Stimulated activated CD8-positive, alpha-beta memory T cell treated with anti-CD3 and anti-CD28 coated beads, Interleukin-15, amount 100 ng/mL, for 48 hours (primary cell): ENCODE measurements around the gene PTPRE.
"Not testable (repeated sequence)": the region's sequence is repeated elsewhere in the genome, so short reads cannot be mapped to it uniquely, and the experiment has no call there.

Experiments used
- DNase-seq, 2 donors: peaks; one replicate each; pipeline ENCODE4 v3.0.0-alpha.2; 2020; ENCODE audit warnings: low read depth in 2 of 2

The PTPRE gene

DNA sequence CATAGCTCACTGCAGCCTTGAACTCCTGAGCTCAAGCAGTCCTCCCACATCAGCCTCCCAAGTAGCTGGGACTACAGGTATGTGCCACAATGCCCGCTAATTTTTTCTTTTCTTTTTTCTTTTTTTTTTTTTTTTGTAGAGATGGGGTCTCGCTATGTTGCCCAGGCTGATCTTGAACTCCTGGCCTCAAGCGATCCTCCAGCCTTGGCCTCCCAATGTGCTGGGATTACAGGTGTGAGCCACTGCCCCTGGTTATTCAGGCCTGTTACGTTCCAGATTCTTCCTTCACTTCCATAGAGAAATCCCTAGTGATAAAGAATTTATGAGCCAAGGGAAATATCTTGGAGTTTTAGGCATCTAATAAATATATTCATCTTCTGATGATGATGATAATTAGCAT, 187.7 kb downstream of the PTPRE start:
- not testable (repeated sequence) for DNase-seq

DNA sequence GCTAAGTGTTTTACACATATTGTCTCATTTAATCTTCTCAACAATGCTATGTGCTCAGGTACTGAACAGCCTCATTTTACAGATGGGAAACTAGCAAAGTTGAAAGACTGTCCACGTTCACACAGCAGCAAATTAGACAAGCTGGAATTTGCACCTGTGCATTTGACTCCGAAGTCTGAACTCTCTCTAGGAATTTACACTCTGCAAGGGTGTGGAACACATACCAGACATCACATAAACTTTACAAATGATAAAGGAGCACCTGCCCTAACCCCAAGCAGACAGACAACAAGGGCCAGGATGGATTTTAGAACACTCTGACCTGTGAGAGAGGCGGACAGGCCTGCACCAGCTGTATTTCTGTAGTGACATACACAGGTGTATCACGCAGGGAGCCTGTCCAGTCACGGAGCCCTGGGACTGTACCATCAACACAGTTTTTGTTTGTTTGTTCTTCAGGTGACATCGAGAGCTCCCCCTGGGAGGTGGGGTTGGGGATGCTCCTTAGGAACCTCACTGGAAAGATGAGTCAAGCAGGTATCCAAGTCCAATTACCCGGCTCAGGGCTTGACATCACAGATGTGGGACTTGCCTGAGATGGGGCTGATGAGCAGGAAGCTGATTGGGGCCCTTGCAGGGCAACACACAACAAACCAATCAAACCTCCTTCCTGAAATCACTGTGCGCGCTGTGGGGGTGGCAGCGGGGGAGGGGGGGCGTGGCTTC, 188.3 kb downstream of the PTPRE start:
- DNase-seq, result no peak

DNA sequence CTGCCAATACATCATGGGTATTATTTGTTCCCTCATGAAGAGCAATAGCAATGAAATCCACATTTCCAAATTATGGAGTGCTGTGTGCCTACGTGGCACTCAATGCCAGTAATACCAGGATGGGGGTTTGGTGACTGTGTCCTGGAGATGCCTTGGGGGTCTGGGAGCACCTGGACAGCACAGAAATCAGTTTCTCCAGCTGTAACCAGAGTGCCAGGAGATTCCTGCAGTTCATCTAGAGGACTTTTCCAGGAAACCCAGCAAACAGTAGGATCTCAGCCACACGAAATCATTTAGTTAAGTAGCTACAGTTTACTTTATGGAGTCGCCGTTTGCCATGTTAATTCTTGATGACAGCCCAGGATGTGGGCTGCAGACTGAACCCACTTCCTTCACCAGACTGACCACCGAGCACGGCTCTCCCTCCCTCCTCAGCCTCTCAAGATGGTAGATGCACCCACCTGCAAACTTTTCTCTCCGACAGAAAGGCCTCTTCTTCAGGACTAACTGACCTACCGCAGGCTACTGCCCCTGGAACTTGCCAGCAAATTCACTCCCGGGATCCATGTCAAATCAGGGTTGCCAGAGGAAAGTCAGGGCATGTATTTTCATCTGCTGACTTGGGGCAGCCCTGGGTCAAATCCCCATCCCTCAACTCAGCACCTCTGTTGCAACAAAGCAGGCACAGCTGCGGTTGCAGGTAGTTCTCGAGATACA, 189.0 kb downstream of the PTPRE start:
- no peak for DNase-seq

DNA sequence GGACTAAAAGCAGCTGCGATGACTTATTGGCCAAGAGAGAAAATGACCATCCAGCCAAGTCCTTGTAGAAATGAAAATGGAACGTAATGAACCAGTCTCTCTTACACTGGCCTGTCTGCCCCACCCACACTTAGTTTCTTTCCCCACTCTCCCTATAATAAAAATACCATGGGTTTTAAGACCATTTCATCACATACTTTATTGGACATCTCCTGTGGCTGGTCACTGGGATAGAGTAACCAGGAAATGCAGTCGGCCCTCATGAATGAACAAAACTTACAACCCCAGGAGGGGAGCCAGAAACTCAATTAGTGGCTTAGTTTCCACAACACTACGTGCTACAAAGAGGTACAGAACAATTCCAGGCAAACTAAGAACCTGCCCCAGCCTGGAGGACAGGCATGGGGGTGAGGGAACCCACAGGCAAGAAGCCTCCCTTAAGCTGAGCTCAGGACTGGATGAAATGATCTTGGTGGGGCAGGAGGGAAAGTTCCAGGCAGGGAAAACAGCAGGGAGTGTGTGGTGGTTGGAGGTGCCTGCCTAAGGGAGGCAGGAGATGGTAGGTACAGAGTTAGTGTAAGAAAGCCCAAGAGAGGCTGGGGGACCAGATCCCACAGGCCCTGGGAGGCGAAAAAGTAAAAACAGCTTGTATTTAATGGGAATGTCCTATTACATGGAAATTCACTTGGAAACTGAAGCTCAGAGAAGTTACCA, 189.7 kb downstream of the PTPRE start:
- no peak for DNase-seq

DNA sequence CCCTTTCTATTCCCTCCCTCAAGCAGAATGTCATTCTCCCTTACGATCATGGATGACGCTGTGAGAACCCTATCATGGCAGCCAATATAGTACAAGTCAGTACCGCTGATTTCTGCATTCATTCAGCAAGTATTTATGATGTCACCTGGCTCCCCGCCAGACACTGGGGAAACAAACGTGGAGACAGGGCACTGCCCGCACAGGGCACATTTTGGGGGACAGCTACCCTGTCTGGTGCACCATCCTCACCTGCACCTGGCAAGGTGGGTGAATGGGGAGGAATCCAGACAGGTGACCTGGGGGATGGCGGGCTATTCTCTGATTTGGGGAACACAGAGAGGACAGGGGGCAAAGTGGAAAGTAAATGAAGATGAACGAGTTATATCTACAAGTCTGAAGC, 190.9 kb downstream of the PTPRE start:
- DNase-seq, result no peak

DNA sequence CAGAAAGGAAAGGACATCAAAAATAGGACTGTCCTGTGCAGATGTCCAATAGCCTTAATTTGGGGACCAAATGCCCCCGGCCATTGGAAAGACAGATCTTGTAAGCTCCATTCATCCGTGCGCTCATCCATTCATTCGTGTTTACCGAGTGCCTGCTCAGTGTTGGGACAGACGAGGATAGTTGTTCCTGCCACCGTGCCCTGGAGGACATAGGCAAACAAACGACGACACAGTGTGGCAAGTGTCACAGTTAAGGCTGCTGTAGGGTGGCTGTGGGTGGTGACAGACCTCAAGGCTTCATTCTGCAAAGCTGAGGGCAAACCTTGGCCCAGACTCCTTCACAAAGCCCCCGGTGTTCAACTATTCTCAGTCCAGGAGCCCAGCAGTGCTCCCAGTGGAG, 191.7 kb downstream of the PTPRE start:
- DNase-seq, result no peak

DNA sequence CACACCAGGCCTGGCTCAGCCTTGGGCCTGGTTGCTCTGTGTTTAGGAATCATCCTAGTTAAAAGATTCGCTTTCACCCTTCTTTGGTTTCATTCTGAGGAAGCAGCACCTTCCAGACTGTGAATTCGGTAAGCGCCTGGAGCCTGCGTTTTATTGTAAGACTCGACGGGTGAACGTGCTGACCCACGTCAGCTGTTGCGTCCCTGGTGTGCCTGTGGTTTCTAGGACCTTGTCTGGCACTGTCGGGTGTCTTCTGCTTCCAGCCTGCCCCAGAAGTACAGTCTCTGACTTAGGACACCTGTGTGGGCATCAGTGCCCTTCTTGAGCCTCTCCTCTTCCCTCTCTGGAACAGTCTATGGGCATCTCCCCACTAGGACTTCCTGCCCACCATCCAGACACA, 193.0 kb downstream of the PTPRE start:
- no peak for DNase-seq

DNA sequence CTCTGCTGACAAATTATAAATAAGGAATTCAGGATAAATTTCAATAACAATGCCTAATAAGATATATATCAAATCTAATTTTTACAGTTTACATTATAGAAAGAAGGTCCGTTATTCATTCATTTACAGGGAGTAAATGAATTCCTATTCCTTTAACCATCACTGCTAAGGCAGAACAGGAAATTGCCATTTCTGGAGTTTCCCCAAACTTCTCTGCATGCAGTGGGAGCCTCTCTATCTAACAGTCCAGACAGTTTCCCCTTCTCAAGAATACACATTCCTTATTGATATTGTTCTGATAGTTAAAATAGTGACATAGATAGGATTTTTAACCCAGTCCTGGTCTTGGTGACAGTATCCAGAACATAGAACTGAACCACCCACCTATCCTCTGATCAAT, 195.0 kb downstream of the PTPRE start:
- no peak for DNase-seq

DNA sequence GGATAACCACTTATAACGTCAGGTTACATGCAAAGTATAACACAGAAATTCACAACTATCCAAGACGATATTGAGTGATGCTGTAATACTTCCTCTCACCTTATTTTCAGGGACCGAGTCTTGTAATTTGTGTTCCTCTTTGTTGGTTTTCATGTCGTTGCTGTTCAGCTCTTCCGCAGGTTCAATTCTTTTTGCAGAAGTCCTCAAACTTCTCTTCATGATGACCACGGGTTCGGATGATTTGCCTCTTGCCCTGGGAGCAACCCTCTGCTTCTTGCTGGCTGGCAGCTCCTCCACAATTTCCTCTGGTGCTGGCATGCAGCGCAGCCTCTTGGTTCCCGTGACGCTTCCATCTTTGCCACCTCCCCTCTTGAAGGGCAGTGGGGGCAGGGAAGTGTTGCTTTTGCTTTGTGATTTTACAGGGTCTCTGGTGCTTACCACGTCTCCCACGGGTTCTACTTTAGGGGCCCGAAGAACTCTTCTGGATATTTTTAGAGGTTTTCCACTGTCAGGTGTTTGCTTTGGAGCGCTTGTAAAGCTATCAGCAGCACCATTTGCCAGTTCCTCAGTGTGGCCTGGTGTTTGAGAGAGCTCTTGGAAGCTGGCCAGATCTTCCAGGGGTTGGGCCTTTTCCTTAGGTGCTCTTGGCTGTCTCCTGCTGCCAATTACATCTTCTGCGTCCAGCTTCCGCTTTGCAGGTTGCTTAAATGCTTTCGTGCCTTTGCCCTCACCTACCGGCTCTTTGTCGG, 195.8 kb downstream of the PTPRE start:
- DNase-seq, result no peak

DNA sequence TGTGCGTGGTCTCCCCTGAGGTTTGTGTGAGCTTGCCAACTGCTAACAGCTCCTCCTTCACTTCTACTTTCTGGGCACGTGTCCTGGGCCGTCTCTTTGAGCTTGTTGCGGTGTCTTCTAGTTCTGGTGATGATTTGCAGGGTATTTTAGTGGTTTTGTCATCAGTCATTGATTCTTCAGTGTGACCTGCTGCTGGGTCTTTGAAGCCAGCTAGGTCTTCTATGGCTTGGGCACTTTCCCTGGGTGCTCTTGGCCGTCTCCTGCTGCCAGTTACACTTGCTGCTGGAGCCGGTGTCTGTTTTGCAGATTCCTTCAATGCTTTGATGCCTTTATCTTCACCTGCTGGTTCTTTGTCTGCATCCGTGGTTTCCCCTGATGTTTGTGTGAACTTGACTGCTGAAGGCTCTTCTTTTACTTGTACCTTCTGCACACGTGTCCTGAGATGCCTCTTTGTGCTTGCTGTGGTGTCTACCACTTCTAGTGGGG, 196.4 kb downstream of the PTPRE start:
- DNase-seq, result no peak

DNA sequence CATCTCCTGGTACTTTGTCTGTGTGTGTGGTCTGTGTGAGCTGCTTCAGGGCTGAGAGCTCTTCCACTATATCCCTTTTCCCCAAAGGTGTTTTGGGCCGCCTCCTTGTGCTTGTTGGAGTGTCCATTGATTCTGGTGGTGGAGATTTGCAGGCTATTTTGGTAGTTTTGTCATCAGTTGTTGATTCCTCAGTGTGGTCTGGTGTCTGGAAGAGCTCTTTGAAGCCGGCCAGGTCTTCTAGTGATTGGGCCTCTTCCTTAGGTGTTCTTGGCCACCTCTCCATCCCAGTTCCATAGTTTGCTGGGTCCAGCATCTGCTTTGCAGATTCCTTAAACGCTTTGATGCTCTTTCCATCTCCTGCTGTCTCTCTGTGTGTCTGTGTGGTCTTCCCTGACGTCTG, 198.5 kb downstream of the PTPRE start:
- DNase-seq, result no peak

DNA sequence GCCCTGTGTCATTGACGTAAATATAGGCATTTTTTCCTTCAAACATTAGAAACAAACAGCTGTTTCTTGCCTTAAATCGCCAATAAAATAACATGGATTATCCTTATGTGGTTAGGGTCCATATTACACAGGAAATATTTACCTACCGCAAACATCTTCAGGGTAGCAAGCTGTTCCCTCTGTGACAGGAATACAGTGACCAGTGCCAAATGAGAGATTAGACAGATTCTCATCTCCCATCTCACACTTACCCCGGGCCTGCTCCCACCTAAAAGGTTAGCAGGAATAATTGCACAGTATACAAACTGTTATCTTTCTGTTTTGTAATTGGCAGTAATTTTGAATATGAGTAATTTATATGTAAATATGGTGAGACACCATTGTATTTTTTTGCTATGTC, 202.8 kb downstream of the PTPRE start:
- DNase-seq, result no peak

DNA sequence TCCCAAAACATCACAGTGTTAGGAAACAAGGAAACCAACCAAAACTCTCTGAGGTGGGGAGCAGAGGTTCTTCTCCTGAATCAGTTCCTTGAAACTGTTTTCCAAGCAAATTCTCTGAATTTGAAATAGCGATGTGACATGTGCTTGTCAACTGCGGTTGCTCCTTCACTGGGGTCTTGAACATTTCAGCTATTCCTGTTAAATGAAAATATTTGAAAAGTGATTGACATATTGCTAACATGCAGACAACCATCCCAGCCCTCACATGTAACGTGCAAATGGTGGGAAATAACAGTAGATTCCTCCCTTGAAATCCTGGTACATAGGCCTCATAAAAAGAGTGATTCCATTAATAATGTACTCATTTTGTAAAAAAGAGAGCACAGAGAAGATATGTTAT, 203.4 kb downstream of the PTPRE start:
- no peak for DNase-seq

DNA sequence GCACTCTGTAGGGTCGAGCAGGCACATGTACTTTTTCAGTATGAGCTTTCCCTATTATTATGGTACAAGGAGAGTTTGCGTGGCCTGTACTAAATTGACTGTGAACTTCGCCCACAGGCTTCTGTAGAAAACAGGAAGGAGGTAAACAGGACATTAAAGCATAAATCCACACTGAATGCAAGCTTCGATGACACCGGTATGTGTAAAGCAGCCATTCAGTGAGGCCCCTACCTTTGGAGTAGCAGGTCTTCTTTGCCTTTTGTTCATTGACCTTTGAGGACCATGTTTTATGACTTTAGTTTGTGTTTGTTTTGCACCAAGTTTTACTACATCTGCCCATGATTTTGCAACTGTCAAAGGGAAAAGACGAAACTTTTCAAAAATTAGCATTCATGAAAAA, 204.8 kb downstream of the PTPRE start:
- DNase-seq, result no peak

DNA sequence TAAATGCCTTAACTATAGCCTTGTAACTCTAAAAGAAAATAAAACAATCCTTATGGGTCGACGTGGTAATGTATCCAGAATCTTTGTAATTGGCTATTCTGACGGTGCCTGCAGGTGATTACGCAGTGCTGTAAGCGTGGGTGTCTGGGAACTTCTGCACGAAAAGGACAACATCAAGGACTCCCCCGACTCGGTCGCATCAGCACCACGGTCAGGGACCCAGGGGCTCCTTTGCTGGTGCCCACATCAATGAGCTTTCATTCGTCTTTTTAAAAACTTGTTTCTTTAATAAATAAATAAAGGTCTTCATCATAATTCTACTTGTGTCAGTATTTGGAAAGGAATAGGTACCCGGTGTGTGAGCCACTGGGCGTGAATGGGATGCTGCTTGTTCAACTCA, 206.1 kb downstream of the PTPRE start:
- DNase-seq, result no peak

DNA sequence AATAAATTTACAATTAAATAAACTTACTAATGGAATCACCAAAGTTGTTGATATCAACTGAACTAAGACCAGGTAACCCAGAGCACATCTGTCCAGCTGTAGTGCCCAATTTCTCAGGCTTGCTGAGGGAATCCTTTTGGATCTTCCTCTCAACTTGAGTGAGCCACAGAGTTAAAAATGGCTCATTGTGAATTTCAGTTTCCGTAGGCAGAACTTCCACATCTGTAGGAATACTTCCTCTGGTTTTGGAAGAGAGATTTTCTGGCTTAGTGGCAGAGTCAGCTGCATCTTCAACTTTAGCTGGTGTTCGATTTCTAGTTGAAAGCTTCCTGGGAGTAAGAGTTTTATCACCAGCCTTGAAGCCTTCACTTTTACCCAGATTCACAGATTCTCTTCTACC, 208.0 kb downstream of the PTPRE start:
- no peak for DNase-seq

DNA sequence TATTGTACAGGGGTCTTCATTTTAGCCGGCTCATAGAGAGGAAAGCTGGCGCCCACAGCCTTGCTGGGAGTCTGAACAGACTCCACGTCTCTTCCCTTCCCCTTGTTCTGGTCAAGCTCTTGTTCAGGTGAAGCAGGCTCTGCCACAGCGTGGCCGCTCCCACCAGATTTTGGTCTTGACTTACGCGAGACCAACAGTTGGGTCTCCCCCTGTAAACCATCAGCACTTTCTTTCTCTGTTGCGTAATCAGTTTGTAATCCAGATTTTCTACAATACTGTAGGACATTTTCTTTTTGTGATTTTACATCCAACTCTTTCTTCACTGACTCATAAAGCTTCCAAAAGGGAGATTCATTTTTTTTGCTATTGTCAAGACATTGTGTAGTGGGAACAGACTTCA, 208.5 kb downstream of the PTPRE start:
- no peak for DNase-seq

DNA sequence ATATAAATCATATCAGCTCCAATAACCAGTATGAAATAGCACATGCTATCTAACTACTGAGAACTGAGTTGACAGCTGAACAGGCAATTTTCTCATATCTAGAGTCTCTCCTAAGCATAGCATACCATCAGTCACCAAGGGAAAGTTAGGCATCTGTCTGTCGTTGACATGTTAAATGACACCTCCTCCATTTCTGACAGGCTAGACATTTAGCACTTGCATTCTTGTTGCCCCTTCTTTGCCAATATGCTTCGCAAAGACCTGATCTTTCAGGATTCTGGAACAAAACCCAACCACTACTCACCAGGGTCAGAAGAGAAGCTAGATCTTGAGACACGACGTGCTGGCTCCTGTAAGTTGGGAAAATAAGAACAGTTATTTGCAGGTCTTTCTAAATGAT, 209.3 kb downstream of the PTPRE start:
- DNase-seq, result no peak

DNA sequence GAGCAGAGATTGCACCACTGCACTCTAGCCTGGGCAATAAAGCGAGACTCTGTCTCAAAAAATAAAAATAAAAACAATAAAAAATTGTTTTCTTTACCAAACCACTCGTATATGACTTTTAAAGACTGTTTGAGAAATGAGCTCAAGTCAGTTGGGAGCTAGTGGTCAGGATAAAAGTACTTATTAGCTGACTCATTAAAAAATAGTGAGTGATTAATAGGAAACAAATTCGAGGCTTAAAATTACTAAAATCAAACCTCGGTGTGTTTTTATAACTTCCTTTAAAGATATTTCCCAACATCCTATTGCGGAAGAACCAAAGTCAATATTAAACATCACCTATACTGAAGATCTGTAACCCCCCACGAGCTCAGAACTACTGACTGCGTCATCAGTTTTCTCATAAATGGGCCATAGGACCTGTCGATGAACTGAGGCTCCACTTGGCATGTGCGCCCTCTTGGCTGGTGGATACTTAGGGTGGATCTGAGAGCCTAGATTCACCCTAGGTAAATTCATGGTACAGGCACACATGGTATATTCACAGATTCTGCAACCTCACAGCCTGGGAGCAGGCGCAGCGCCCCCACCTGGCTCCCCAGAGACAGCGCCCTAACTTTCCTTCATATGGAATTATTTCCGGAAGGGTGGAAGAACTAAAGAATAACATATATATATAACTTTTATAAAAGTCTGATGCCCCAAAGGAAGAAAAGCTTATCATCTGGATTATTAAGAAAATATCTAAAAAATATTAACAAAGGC, 210.1 kb downstream of the PTPRE start:
- no peak for DNase-seq

DNA sequence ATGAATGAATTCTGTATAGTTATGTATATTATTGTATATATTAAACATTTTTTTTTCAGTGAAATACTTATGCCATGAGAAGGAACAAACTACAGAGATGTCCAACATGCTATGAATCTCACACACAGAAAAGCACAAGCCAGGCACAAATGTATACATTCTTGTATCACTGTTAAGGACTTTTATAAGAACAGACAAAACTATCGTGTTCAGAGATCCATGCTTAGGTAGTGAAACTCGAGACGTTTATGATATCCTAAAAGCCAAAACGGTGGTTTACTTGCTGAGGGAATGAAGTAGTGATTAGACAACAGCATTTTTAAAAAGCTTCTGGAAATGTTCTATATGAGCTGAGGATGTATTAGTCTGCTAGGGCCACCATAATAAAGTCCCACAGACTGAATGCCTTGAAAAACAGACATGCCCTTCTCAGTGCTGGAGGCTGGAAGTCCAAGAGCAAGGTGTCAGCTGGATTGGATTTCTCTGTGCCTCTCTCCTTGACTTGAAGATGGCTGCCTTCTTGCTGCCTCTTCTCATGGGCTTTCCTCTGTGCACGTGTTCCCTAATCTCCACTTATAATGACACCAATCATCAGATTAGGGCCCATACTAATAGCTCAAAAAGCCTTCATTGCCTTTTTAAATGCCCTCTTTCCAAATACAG, 215.0 kb downstream of the PTPRE start:
- DNase-seq, result no peak

DNA sequence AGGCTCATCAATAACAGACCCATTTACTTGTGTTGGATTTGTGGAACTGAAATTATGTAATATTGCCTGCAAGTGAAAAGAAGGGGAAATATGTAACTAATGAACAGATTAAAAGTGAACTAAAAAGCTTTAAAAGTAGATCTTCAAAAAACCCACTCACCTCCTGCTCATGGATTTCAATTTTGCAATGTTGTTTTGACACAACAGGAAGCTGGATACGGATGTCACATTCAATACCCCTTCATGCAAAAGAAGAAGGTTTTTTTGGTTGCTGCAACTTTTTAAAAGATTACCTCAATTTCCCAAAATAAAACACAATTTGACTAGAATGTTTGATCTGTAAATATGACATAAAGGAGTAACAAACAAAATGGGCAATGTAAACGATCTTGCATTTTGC, 216.0 kb downstream of the PTPRE start:
- no peak for DNase-seq
